KMS-11 (cell line): Measurements from ENCODE around the gene SNX33.
"Not testable (repeated sequence)": the region's sequence is repeated elsewhere in the genome, so short reads cannot be mapped to it uniquely, and the experiment has no call there.

Source experiments
- H2AFZ ChIP-seq: fragments of 200-600 bp; sonication (generic); 2 replicates; pipeline ENCODE4 v1.6.1; 2016; ENCODE audit warnings: antibody characterized with exemption, mixed run types, low read depth
- H3K27ac ChIP-seq: fragments of 200-600 bp; sonication (generic); 2 replicates; pipeline ENCODE4 v1.6.1; 2016; ENCODE audit warnings: mild to moderate bottlenecking, mixed run types
- H3K27me3 ChIP-seq: fragments of 200-600 bp; sonication (generic); 2 replicates; pipeline ENCODE4 v1.6.1; 2017; ENCODE audit warnings: mild to moderate bottlenecking, low read depth, mixed run types, moderate library complexity; ENCODE audit not compliant: insufficient read depth
- H3K36me3 ChIP-seq: fragments of 200-600 bp; sonication (generic); 2 replicates; pipeline ENCODE4 v1.6.1; 2017; ENCODE audit warnings: mild to moderate bottlenecking, mixed run types; ENCODE audit not compliant: insufficient read depth
- H3K4me1 ChIP-seq: fragments of 200-600 bp; sonication (generic); 2 replicates; pipeline ENCODE4 v1.6.1; 2016; ENCODE audit warnings: mild to moderate bottlenecking, low read depth, mixed run types; ENCODE audit not compliant: poor library complexity, severe bottlenecking
- H3K4me2 ChIP-seq: fragments of 200-600 bp; sonication (generic); 2 replicates; pipeline ENCODE4 v1.7.0; 2016; ENCODE audit warnings: mild to moderate bottlenecking, mixed run types
- H3K4me3 ChIP-seq: fragments of 200-600 bp; sonication (generic); IDR thresholded peaks from 2 replicates; pipeline ENCODE4 v1.6.1; 2017; ENCODE audit warnings: low read depth, low read length, mixed read lengths; ENCODE audit not compliant: insufficient read depth
- H3K79me2 ChIP-seq: fragments of 200-600 bp; sonication (generic); 2 replicates; pipeline ENCODE4 v1.6.1; 2016; ENCODE audit warnings: low read depth, mixed run types; ENCODE audit not compliant: insufficient read depth
- H3K9ac ChIP-seq: fragments of 200-600 bp; sonication (generic); 2 replicates; pipeline ENCODE4 v1.6.1; 2016; ENCODE audit warnings: mild to moderate bottlenecking, mixed run types
- H4K20me1 ChIP-seq: fragments of 200-600 bp; sonication (generic); 2 replicates; pipeline ENCODE4 v1.6.1; 2016; ENCODE audit warnings: mild to moderate bottlenecking, mixed run types; ENCODE audit not compliant: insufficient read depth
- TF ChIP-seq, protein P1 (sequence below): fragments of 200-600 bp; sonication (generic); conservative IDR thresholded peaks from 2 replicates; pipeline ENCODE4 v1.6.1; 2017; ENCODE audit warnings: low read depth, mild to moderate bottlenecking, antibody characterized with exemption, low read length, moderate library complexity, mixed read lengths

Gene SNX33

GRCh38 chr15:75622505-75622904 is 25.2 kb upstream of the SNX33 start:
- Histone ChIP-seq H3K4me1 (peaks cover 22% of the 10 kb centered on the region), H2AFZ (no peak overlapping the region), H4K20me1 (no peaks in the 10 kb centered on the region), H3K27me3 (no peaks in the 10 kb centered on the region), H3K4me2 (no peak overlapping the region), H3K27ac (no peak overlapping the region), H3K4me3 (no peak overlapping the region), H3K36me3 (no peaks in the 10 kb centered on the region), H3K9ac (no peak overlapping the region), H3K79me2 (no peaks in the 10 kb centered on the region)
- TF ChIP-seq, protein P1, sequence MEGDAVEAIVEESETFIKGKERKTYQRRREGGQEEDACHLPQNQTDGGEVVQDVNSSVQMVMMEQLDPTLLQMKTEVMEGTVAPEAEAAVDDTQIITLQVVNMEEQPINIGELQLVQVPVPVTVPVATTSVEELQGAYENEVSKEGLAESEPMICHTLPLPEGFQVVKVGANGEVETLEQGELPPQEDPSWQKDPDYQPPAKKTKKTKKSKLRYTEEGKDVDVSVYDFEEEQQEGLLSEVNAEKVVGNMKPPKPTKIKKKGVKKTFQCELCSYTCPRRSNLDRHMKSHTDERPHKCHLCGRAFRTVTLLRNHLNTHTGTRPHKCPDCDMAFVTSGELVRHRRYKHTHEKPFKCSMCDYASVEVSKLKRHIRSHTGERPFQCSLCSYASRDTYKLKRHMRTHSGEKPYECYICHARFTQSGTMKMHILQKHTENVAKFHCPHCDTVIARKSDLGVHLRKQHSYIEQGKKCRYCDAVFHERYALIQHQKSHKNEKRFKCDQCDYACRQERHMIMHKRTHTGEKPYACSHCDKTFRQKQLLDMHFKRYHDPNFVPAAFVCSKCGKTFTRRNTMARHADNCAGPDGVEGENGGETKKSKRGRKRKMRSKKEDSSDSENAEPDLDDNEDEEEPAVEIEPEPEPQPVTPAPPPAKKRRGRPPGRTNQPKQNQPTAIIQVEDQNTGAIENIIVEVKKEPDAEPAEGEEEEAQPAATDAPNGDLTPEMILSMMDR = no peak

DNA sequence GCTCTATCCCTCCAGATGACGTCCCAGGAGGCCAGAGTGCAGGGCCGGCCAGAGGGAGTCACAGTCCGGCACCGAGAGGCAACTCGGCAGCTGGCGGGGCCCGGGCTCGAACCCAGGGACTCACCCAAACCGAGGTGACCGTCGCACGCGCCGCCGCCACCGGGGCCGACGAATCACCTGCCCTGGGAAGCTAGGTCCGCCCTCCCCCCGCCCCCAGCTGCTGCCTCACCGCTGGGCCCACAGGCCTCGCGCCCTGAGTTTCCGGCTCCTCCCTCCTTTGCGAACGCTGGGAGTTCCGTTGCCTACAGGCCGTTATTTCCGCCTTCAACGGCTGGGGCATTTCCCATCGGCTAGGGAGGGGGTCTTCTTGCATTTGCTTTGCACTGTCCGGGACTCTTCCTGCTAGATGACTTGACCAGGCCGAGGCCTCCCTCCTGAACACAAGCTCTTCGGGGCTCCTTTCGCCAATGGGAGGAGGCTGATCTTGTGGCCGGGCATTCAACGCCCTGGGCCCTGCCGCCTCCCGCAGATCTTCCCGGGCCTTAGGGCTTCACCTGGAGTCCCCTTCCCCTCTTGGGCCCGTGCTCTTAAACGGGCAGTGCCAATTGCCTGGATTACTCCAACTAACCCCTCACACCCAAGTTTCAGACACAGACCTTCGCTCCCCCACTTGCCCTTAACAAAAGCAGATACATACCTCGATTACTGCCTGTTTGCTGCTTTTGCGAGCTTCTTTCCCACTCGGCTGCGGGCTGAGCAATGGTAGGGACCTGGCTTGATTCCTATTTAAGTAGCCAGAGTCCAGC is 22.0 kb upstream of the SNX33 start, which contains the start of gene SNUPN:
Gene SNUPN (minus strand): TSS at position 184 of the 806 bp plus-strand sequence. CDS start 4,674 bp downstream, outside the sequence.
- no peaks in the 10 kb centered on the region for H4K20me1 ChIP-seq
- H3K36me3 ChIP-seq = no peaks in the 10 kb centered on the region
- H3K4me2 ChIP-seq = peak within 1 kb of the TSS; percentile 86
- H3K27me3 ChIP-seq = no peaks in the 10 kb centered on the region
- H3K4me3 ChIP-seq = no peak within 1 kb of the TSS
- peak within 1 kb of the TSS; percentile 99 for H2AFZ ChIP-seq
- H3K79me2 ChIP-seq = no peaks in the 10 kb centered on the region
- H3K9ac ChIP-seq = peak within 1 kb of the TSS; percentile 96
- TF ChIP-seq, protein P1 = no peak
- peak within 1 kb of the TSS; percentile 95 for H3K27ac ChIP-seq
- H3K4me1 ChIP-seq = peaks cover 15% of the 10 kb centered on the region

GRCh38 chr15:75631935-75632334 is 15.8 kb upstream of the SNX33 start:
- TF ChIP-seq, protein P1 = no peak
- Histone ChIP-seq H4K20me1 (no peaks in the 10 kb centered on the region), H3K4me3 (no peak overlapping the region), H3K79me2 (peaks cover 3% of the 10 kb centered on the region; the same call in 1 of the 2 replicates), H3K27me3 (no peaks in the 10 kb centered on the region), H2AFZ (no peak overlapping the region), H3K4me2 (no peak overlapping the region), H3K9ac (no peak overlapping the region), H3K4me1 (peaks cover 8% of the 10 kb centered on the region), H3K27ac (no peak overlapping the region), H3K36me3 (no peaks in the 10 kb centered on the region)

DNA sequence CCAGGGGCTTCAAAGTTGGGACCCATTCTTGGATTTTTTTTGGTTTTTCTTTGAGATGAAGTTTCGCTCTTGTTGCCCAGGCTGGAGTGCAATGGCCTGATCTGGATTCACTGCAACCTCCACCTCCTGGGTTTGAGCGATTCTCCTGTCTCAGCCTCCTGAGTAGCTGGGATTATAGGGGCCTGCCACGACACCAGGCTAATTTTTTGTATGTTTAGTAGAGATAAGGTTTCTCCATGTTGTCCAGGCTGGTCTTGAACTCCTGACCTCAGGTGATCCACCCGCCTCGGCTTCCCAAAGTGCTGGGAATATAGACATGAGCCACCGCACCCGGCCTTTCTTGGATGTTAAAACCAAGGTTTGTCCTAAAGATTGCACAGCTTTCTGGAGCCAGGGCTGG is 13.8 kb upstream of the SNX33 start:
- Histone ChIP-seq H3K4me1 (peaks cover 23% of the 10 kb centered on the region), H3K79me2 (peaks cover 23% of the 10 kb centered on the region)
- not testable (repeated sequence) for H3K36me3 ChIP-seq, H4K20me1 ChIP-seq, H3K4me3 ChIP-seq, H3K27ac ChIP-seq, H3K27me3 ChIP-seq, H3K9ac ChIP-seq, H3K4me2 ChIP-seq, H2AFZ ChIP-seq

- H3K4me1 ChIP-seq = peaks cover 24% of the 10 kb centered on the region
- no peaks in the 10 kb centered on the region for H3K27me3 ChIP-seq
- no peak overlapping the region for H3K4me2 ChIP-seq
- H3K4me3 ChIP-seq = no peak overlapping the region
- TF ChIP-seq, protein P1 = no peak
- no peaks in the 10 kb centered on the region for H4K20me1 ChIP-seq
- no peak overlapping the region for H3K27ac ChIP-seq
- H3K79me2 ChIP-seq = peaks cover 32% of the 10 kb centered on the region
- 0 out of 2 replicates have a peak, but pooled peaks cover 4% of the 10 kb centered on the region for H3K36me3 ChIP-seq
- H2AFZ ChIP-seq = no peak overlapping the region
- H3K9ac ChIP-seq = no peak overlapping the region
Measured at GRCh38 chr15:75636026-75636425, 11.7 kb upstream of the SNX33 start.
